ENCODE measurements around the gene CCND1.

Gene CCND1

GRCh38 chr11:69662806-69663205 lies 21.9 kb downstream of the CCND1 start:
- Histone ChIP-seq H3K4me3 (ENCODE audit: low read length) (no peak overlapping the region), H3K36me3 (ENCODE audit: insufficient read depth, low read length) (peaks cover 38% of the 10 kb centered on the region), H3K9me3 (ENCODE audit: insufficient read depth, low read depth, low read length) (no peaks in the 10 kb centered on the region), H3K9ac (ENCODE audit: low read depth, low read length) (no peak overlapping the region), H3K4me1 (ENCODE audit: insufficient read depth, low read length) (peaks cover 12% of the 10 kb centered on the region), H3K27me3 (ENCODE audit: insufficient read depth, low read length) (no peaks in the 10 kb centered on the region), H3K27ac (ENCODE audit: low read depth, low read length) (no peak overlapping the region)
- 84% methylated on average over 12 of the region's 13 CpGs for WGBS

GRCh38 chr11:69663326-69663725 lies 22.4 kb downstream of the CCND1 start:
- Histone ChIP-seq H3K27me3 (ENCODE audit: insufficient read depth, low read length) (no peaks in the 10 kb centered on the region), H3K27ac (ENCODE audit: low read depth, low read length) (no peak overlapping the region), H3K4me3 (ENCODE audit: low read length) (no peak overlapping the region), H3K36me3 (ENCODE audit: insufficient read depth, low read length) (peaks cover 39% of the 10 kb centered on the region), H3K9ac (ENCODE audit: low read depth, low read length) (no peak overlapping the region), H3K4me1 (ENCODE audit: insufficient read depth, low read length) (peaks cover 7% of the 10 kb centered on the region), H3K9me3 (ENCODE audit: insufficient read depth, low read depth, low read length) (no peaks in the 10 kb centered on the region)
- WGBS: 96% methylated on average over 6 of the region's 6 CpGs

- 96% methylated on average over 17 of the region's 17 CpGs for WGBS
- Histone ChIP-seq H3K9ac (ENCODE audit: low read depth, low read length) (no peak overlapping the region), H3K4me3 (ENCODE audit: low read length) (no peak overlapping the region), H3K4me1 (ENCODE audit: insufficient read depth, low read length) (no peaks in the 10 kb centered on the region), H3K36me3 (ENCODE audit: insufficient read depth, low read length) (peaks cover 42% of the 10 kb centered on the region), H3K9me3 (ENCODE audit: insufficient read depth, low read depth, low read length) (no peaks in the 10 kb centered on the region), H3K27ac (ENCODE audit: low read depth, low read length) (no peak overlapping the region), H3K27me3 (ENCODE audit: insufficient read depth, low read length) (no peaks in the 10 kb centered on the region)
These were observed 23.3 kb downstream of the CCND1 start for GRCh38 chr11:69664103-69664775.

- Histone ChIP-seq H3K27ac (ENCODE audit: low read depth, low read length) (no peak overlapping the region), H3K4me1 (ENCODE audit: insufficient read depth, low read length) (no peaks in the 10 kb centered on the region), H3K9me3 (ENCODE audit: insufficient read depth, low read depth, low read length) (no peaks in the 10 kb centered on the region), H3K4me3 (ENCODE audit: low read length) (no peak overlapping the region), H3K9ac (ENCODE audit: low read depth, low read length) (no peak overlapping the region), H3K36me3 (ENCODE audit: insufficient read depth, low read length) (peaks cover 46% of the 10 kb centered on the region), H3K27me3 (ENCODE audit: insufficient read depth, low read length) (no peaks in the 10 kb centered on the region)
- 97% methylated on average over 8 of the region's 8 CpGs for WGBS
These were observed 23.9 kb downstream of the CCND1 start for GRCh38 chr11:69664901-69665300.

- Histone ChIP-seq H3K27ac (ENCODE audit: low read depth, low read length) (no peak overlapping the region), H3K9me3 (ENCODE audit: insufficient read depth, low read depth, low read length) (no peaks in the 10 kb centered on the region), H3K4me3 (ENCODE audit: low read length) (no peak overlapping the region), H3K36me3 (ENCODE audit: insufficient read depth, low read length) (peaks cover 46% of the 10 kb centered on the region), H3K9ac (ENCODE audit: low read depth, low read length) (no peak overlapping the region), H3K4me1 (ENCODE audit: insufficient read depth, low read length) (no peaks in the 10 kb centered on the region), H3K27me3 (ENCODE audit: insufficient read depth, low read length) (no peaks in the 10 kb centered on the region)
- WGBS: 95% methylated on average over 11 of the region's 11 CpGs
These were observed 24.7 kb downstream of the CCND1 start for GRCh38 chr11:69665669-69666068.

GRCh38 chr11:69666261-69666660 lies 25.3 kb downstream of the CCND1 start:
- Histone ChIP-seq H3K27me3 (ENCODE audit: insufficient read depth, low read length) (no peaks in the 10 kb centered on the region), H3K27ac (ENCODE audit: low read depth, low read length) (no peak overlapping the region), H3K36me3 (ENCODE audit: insufficient read depth, low read length) (peaks cover 49% of the 10 kb centered on the region), H3K4me3 (ENCODE audit: low read length) (no peak overlapping the region), H3K4me1 (ENCODE audit: insufficient read depth, low read length) (no peaks in the 10 kb centered on the region), H3K9me3 (ENCODE audit: insufficient read depth, low read depth, low read length) (no peaks in the 10 kb centered on the region), H3K9ac (ENCODE audit: low read depth, low read length) (no peak overlapping the region)
- 96% methylated on average over 14 of the region's 14 CpGs for WGBS

GRCh38 chr11:69666752-69667536 lies 26.0 kb downstream of the CCND1 start:
- Histone ChIP-seq H3K4me1 (ENCODE audit: insufficient read depth, low read length) (no peaks in the 10 kb centered on the region), H3K9me3 (ENCODE audit: insufficient read depth, low read depth, low read length) (no peaks in the 10 kb centered on the region), H3K27me3 (ENCODE audit: insufficient read depth, low read length) (no peaks in the 10 kb centered on the region), H3K27ac (ENCODE audit: low read depth, low read length) (no peak overlapping the region), H3K36me3 (ENCODE audit: insufficient read depth, low read length) (peaks cover 56% of the 10 kb centered on the region), H3K4me3 (ENCODE audit: low read length) (no peak overlapping the region), H3K9ac (ENCODE audit: low read depth, low read length) (no peak overlapping the region)
- 93% methylated on average over 32 of the region's 33 CpGs for WGBS

- H3K9me3 ChIP-seq (ENCODE audit: insufficient read depth, low read depth, low read length): no peaks in the 10 kb centered on the region
- WGBS: 94% methylated on average over 26 of the region's 26 CpGs
- H3K27ac ChIP-seq (ENCODE audit: low read depth, low read length): no peak overlapping the region
- no peaks in the 10 kb centered on the region for H3K4me1 ChIP-seq (ENCODE audit: insufficient read depth, low read length)
- no peaks in the 10 kb centered on the region for H3K27me3 ChIP-seq (ENCODE audit: insufficient read depth, low read length)
- no peak overlapping the region for H3K9ac ChIP-seq (ENCODE audit: low read depth, low read length)
- no peak overlapping the region for H3K4me3 ChIP-seq (ENCODE audit: low read length)
- peaks cover 65% of the 10 kb centered on the region for H3K36me3 ChIP-seq (ENCODE audit: insufficient read depth, low read length)
These were observed 27.0 kb downstream of the CCND1 start for GRCh38 chr11:69667619-69668604.

- no peak overlapping the region for H3K4me3 ChIP-seq (ENCODE audit: low read length)
- H3K27me3 ChIP-seq (ENCODE audit: insufficient read depth, low read length): no peaks in the 10 kb centered on the region
- H3K9ac ChIP-seq (ENCODE audit: low read depth, low read length): no peak overlapping the region
- no peaks in the 10 kb centered on the region for H3K9me3 ChIP-seq (ENCODE audit: insufficient read depth, low read depth, low read length)
- peaks cover 4% of the 10 kb centered on the region; the same call in 1 of the 2 replicates for H3K4me1 ChIP-seq (ENCODE audit: insufficient read depth, low read length)
- WGBS: 96% methylated on average over 19 of the region's 19 CpGs
- no peak overlapping the region for H3K27ac ChIP-seq (ENCODE audit: low read depth, low read length)
- peaks cover 54% of the 10 kb centered on the region for H3K36me3 ChIP-seq (ENCODE audit: insufficient read depth, low read length)
These were observed 28.5 kb downstream of the CCND1 start for GRCh38 chr11:69669486-69669885.

- no peak overlapping the region for H3K9ac ChIP-seq (ENCODE audit: low read depth, low read length)
These were observed 29.3 kb downstream of the CCND1 start for GRCh38 chr11:69670158-69670845.

More at GRCh38 chr11:69670158-69670845, 29.3 kb downstream of the CCND1 start:
- Histone ChIP-seq H3K27me3 (ENCODE audit: insufficient read depth, low read length) (no peaks in the 10 kb centered on the region), H3K36me3 (ENCODE audit: insufficient read depth, low read length) (peaks cover 46% of the 10 kb centered on the region), H3K4me1 (ENCODE audit: insufficient read depth, low read length) (peaks cover 4% of the 10 kb centered on the region; the same call in 1 of the 2 replicates), H3K27ac (ENCODE audit: low read depth, low read length) (no peak overlapping the region; the same call in 1 of the 2 replicates), H3K4me3 (ENCODE audit: low read length) (no peak overlapping the region), H3K9me3 (ENCODE audit: insufficient read depth, low read depth, low read length) (no peaks in the 10 kb centered on the region)
- 49% methylated on average over 18 of the region's 18 CpGs for WGBS

All from HUES64 (cell line).